Activated CD8-positive, alpha-beta memory T cell treated with anti-CD3 and anti-CD28 coated beads for 48 hours (primary cell): ENCODE results near the gene RABGAP1L.

Experiments
- DNase-seq, 3 experiments: peaks; one replicate each; pipeline ENCODE4 v3.0.0-alpha.2; 2020; ENCODE audit warnings: low read depth in 2 of 3, low spot score in 2 of 3

The RABGAP1L gene

DNA sequence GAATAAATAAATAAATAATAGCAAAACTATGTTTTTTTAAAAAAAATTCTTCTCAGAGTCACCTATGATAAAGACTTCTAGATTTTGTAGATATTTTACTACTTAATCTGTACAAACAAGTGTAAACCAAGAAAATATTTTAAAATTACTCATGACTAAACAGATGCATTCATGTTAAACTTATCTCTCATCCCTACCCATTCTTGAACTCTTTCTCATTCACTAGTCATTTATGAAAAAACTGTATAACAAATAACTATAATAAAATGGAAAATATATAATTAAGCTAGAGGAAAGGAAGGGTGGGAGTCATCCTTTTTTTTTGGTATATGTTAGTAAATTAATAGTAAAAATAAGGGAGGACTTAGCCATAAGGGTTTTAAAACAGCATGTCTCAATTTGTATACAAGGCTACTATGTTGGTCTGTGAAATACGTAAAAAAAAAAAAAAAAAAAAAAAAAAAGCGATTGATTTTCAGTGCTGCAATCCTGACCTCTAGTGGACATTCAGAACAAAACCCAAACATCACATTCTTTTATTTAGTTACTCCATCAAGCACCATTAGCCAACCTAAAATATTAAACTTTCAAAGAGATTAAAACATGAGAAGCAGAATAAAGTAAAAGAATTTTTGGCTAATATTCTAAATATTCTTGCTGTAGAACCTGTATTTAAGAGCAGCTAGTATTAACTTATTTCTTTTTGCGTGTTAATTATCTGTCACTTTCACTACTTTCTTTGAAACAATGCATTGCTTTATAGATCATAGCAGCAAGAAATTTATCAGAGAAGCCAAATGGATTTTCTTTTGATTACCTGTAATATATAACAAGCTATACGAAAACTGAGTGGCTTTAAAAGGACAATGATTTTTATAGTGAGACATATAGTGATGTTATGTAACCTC is 584.6 kb downstream of the RABGAP1L start:
- no peak for DNase-seq

- no peak for DNase-seq
Measured at GRCh38 chr1:174744886-174745285, 585.6 kb downstream of the RABGAP1L start.

GRCh38 chr1:174746024-174746808 is 586.9 kb downstream of the RABGAP1L start:
- no peak for DNase-seq

- DNase-seq = no peak
Measured at GRCh38 chr1:174747613-174748012, 588.3 kb downstream of the RABGAP1L start.

- no peak for DNase-seq
Measured at GRCh38 chr1:174748586-174748985, 589.3 kb downstream of the RABGAP1L start.

DNA sequence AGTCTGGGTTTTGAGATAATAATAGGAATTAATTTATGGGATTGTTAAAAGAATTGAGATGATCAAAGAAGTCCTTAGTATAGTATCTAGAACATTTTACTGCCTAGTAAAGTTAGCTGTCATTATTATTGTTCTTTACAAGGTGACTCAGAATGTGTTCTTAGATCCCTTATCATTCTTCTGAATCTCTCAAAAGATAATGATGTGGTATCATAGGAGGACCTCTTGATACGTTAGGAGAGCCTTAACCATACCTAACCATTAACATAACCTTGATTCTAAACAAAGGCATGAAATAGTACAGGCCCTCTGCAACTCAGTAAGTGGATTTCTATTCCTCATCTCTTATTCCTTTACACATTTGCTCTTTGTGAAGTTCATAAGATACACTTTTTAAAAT is 593.8 kb downstream of the RABGAP1L start:
- DNase-seq = no peak

- DNase-seq = no peak
Measured at GRCh38 chr1:174761335-174761734, 602.0 kb downstream of the RABGAP1L start.

- DNase-seq = no peak
Measured at GRCh38 chr1:174761901-174762585, 602.7 kb downstream of the RABGAP1L start.

DNA sequence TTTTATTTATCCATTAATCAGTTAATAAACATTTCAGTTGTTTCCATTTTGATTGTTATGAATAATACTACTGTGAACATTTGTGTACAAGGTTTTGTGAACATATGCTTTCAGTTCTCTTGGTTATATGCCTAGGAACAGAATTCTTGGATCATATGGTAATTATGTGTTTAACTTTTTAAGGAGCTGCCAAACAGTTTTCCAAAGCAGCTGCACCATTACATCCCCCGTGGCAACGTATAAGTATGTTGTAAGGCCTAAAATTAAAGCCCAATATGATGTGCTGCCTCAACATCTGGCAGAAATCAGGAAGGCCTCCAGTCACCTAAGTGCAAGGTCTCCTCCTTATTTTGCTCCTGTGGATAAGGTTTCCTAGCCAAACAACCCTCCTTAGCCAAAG is 604.9 kb downstream of the RABGAP1L start:
- no peak for DNase-seq

GRCh38 chr1:174766727-174767126 is 607.4 kb downstream of the RABGAP1L start:
- DNase-seq = no peak

GRCh38 chr1:174768516-174768915 is 609.2 kb downstream of the RABGAP1L start:
- DNase-seq = no peak

DNA sequence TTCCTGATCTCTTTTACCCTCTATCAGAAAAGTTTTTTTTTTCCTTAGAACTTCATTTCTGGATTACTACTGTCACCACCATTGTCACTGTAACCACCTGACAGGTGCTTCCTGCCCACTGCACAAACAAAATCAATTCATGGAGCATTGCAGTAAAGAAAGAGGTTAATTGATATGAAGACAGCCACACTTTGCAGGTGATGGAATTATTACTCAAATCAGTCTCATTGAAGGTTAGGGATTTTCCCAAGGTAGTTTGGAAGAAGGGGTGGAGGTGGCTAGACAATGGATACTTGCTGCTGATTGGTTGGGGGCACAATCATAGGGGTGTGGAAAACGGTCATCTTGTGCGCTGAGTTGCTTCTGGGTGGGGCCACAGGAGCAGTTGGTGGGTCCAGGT is 609.6 kb downstream of the RABGAP1L start:
- DNase-seq = no peak

DNA sequence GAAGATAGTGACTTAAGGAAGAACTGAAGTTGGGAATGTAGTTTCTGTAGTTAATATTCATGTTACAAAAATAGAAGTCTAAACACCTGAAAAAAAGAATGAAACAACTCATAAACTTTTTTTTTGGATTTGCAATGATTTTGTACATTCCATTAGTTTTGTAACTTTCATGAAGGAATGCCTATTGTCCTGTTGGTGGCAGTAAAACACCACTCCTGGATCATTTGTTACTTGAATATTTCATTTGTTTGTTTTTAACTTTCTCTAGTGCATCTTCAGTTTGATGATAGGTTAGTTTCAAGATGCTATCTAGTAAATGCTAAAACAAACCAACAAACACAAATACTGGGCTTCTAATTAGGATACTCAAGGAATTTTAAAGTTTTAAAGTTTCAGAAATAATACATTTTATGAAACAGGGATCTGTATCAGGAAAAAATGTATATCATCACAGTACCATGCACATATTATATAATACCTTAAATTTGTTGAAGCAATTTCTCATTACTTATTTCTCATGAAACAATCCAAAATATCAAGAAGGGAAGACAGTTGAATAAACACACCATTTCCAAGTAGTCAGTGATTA is 610.7 kb downstream of the RABGAP1L start:
- no peak for DNase-seq

GRCh38 chr1:174775621-174776020 is 616.3 kb downstream of the RABGAP1L start:
- DNase-seq = no peak

- no peak for DNase-seq
Measured at GRCh38 chr1:174777262-174777661, 617.9 kb downstream of the RABGAP1L start.

GRCh38 chr1:174785510-174785909 is 626.2 kb downstream of the RABGAP1L start:
- DNase-seq = no peak

DNA sequence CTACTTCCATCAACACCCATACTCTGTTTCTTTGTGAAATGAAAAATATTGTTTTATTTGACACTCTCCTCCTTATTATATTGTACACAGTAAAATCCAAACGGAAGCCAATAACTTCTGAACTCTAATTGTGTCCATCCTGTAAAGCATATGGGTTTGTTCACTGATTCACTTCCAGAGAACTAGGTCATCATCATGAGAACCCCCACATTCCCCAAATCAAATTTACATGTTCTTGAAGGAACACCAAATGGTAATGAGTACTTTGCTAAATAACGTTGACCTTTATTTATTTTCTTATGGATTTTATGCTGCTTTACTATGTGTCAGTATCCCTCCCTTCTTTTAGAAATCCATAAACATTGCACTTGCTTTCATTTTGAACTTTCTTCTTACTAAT is 627.0 kb downstream of the RABGAP1L start:
- no peak for DNase-seq

GRCh38 chr1:174786760-174787159 is 627.4 kb downstream of the RABGAP1L start:
- DNase-seq = no peak

- DNase-seq = no peak
Measured at GRCh38 chr1:174788981-174789380, 629.7 kb downstream of the RABGAP1L start.

DNA sequence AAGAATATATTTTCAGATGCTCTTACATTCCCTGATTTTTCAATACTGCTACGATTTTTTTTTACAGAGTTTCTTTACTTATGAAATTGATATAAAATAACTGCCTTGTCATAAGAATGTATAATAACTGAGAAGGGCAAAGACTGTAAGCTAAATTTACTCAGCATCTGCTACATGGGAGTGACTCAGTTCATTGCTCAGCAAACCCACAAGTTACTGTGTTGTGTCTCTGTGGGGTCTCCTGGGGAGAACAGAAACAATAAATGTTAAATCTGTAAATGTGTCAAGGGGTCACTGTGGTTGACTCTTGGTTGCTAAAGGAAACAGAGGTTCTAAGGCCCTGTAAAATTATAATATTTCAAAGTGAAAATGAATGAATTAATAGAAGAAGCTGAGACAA is 630.1 kb downstream of the RABGAP1L start:
- DNase-seq = no peak

- no peak for DNase-seq
Measured at GRCh38 chr1:174791863-174792262, 632.5 kb downstream of the RABGAP1L start.
